GM12891 (cell line): ENCODE results near the gene SGF29.

Experiments
- POLR2A ChIP-seq: IDR thresholded peaks from 2 replicates; pipeline ENCODE4 v1.6.1; 2011; ENCODE audit warnings: low read depth, low read length, control low read depth
- SPI1 ChIP-seq: IDR thresholded peaks from 2 replicates; pipeline ENCODE4 v1.6.1; 2011; ENCODE audit warnings: low read depth, low read length, control low read depth
- TAF1 ChIP-seq: IDR thresholded peaks from 2 replicates; pipeline ENCODE4 v1.6.1; 2011; ENCODE audit warnings: low read depth, low read length, control low read depth

GRCh38 chr16:28522792-28523191, 30.9 kb upstream of the SGF29 start:
- TF ChIP-seq POLR2A (no peak), SPI1 (no peak), TAF1 (no peak)
